ENCODE results near the gene SGMS1.

The SGMS1 gene

GRCh38 chr10:50281967-50282522 lies 341.7 kb downstream of the SGMS1 start:
- TF ChIP-seq FOXP2 (optimal IDR thresholded peaks at IDR 0.05; ENCODE audit: borderline replicate concordance, extremely low read depth, extremely low read length, insufficient read depth) = no peak
- TF ChIP-seq SIN3A (IDR thresholded peaks at IDR 0.05; ENCODE audit: borderline replicate concordance, insufficient read depth, low read length) = no peak
- no peak for TF ChIP-seq REST (IDR thresholded peaks at IDR 0.05; ENCODE audit: insufficient read depth in 1 of 2, low read depth in 2 of 2, low read length in 2 of 2)
- no peak for TF ChIP-seq POLR2AphosphoS5 (IDR thresholded peaks at IDR 0.05; ENCODE audit: low read depth, low read length)
- no peak for TF ChIP-seq TAF1 (IDR thresholded peaks at IDR 0.05; ENCODE audit: borderline replicate concordance, insufficient read depth, low read length)

GRCh38 chr10:50281210-50281966 lies 342.4 kb downstream of the SGMS1 start:
- TF ChIP-seq REST (IDR thresholded peaks at IDR 0.05; ENCODE audit: insufficient read depth in 1 of 2, low read depth in 2 of 2, low read length in 2 of 2) (no peak), POLR2AphosphoS5 (IDR thresholded peaks at IDR 0.05; ENCODE audit: low read depth, low read length) (no peak), FOXP2 (optimal IDR thresholded peaks at IDR 0.05; ENCODE audit: borderline replicate concordance, extremely low read depth, extremely low read length, insufficient read depth) (no peak), SIN3A (IDR thresholded peaks at IDR 0.05; ENCODE audit: borderline replicate concordance, insufficient read depth, low read length) (no peak), TAF1 (IDR thresholded peaks at IDR 0.05; ENCODE audit: borderline replicate concordance, insufficient read depth, low read length) (no peak)

- TF ChIP-seq FOXP2 (optimal IDR thresholded peaks at IDR 0.05; ENCODE audit: borderline replicate concordance, extremely low read depth, extremely low read length, insufficient read depth) (no peak), SIN3A (IDR thresholded peaks at IDR 0.05; ENCODE audit: borderline replicate concordance, insufficient read depth, low read length) (no peak), POLR2AphosphoS5 (IDR thresholded peaks at IDR 0.05; ENCODE audit: low read depth, low read length) (no peak), REST (IDR thresholded peaks at IDR 0.05; ENCODE audit: insufficient read depth in 1 of 2, low read depth in 2 of 2, low read length in 2 of 2) (no peak), TAF1 (IDR thresholded peaks at IDR 0.05; ENCODE audit: borderline replicate concordance, insufficient read depth, low read length) (no peak)
Measured at GRCh38 chr10:50280049-50280841, 343.5 kb downstream of the SGMS1 start.

GRCh38 chr10:50279489-50279888 lies 344.3 kb downstream of the SGMS1 start:
- no peak for TF ChIP-seq REST (IDR thresholded peaks at IDR 0.05; ENCODE audit: insufficient read depth in 1 of 2, low read depth in 2 of 2, low read length in 2 of 2)
- TF ChIP-seq FOXP2 (optimal IDR thresholded peaks at IDR 0.05; ENCODE audit: borderline replicate concordance, extremely low read depth, extremely low read length, insufficient read depth) = no peak
